Inflammatory macrophage treated with lipopolysaccharide for 1 hour (primary cell): Measurements from ENCODE around the gene PASK.
"Not testable (repeated sequence)": the region's sequence is repeated elsewhere in the genome, so short reads cannot be mapped to it uniquely, and the experiment has no call there.

ENCODE experiments used
- DNase-seq, 2 donors: peaks; one replicate each; pipeline ENCODE4 v3.0.0-alpha.2; 2020 to 2022

PASK gene

DNA sequence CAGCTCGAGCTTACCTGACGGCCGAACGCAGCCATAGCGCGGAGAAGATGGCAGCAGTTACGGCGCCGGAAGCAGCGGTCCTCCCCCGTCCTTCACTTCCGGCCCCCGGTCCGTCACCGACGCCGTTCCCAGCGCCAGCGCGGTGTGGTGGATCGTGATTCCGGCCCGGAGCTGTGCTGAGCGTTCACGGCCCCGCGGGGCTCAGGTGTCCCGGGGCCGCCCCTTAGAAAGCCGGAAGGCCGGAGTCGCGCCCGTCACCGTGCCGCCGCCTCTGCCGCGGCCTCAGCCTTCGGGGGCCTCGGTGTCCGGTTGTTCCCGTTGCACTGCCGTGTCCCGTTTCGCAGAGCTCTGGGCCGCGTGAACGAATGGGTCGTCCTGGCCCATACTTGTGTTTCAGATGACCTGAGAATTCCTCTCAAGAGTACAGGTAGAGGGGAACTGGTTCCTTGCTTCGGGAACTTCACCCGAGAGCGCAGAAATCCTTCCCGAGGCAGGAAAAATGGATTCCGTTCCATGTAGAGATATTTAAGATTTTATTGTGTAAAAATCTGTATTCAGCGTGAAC lies 47.0 kb downstream of the PASK start, which contains the start of gene MTERF4:
Gene MTERF4 (minus strand): TSS at position 49 of the 565 bp plus-strand sequence. CDS start 14 bp downstream, at position 35.
- DNase-seq, result peak; percentile 72 to 91

DNA sequence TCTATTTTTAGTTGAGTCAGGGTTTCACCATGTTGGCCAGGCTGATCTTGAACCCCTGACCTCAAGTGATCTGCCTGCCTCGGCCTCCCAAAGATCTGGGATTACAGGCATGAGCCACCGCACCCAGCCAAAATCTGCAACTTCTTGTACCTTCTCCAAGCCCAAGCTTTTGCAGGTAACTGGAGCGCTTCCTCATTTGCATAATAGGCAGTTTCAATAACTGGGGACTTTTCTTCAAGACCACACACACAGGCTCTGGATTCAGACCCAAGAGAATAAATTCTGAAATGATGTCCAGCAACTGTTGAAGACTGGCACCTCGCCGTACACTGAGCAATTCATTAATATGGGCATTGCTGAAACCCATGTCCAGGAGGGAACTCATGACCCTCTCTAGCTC lies 50.0 kb downstream of the PASK start:
- no peak for DNase-seq

GRCh38 chr2:241096979-241097378 lies 52.3 kb downstream of the PASK start:
- DNase-seq, result no peak

DNA sequence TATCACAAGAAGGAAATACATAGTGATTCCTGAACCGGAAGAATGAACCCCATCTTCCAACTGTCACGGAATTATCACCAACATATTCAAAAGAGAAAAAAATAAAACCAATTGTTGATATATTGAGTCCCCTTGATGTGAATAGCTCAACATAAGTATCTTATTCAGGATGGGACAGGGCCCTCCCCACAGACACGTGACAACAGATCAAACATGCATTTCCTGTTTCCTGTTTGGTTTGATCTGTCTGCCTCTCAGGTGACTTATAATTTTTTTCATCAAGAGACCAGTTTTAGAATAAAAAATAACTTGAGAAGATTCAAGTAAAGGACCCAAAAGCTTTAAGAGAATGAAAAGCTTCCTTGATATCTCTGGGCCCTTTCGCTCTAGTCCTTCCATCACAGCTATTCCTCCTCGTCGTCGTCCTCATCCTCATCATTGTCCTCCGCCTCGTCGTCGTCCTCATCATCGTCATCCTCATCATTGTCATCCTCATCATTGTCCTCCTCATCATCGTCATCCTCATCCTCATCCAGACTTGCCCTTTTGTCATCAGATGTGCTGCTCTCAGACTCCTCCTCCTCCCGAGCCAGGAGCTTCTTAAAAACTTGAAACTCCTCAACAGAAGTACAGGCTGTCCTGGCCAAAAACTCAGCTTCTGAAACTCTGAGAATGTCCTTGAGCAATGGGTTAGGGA lies 53.5 kb downstream of the PASK start:
- no peak for DNase-seq

DNA sequence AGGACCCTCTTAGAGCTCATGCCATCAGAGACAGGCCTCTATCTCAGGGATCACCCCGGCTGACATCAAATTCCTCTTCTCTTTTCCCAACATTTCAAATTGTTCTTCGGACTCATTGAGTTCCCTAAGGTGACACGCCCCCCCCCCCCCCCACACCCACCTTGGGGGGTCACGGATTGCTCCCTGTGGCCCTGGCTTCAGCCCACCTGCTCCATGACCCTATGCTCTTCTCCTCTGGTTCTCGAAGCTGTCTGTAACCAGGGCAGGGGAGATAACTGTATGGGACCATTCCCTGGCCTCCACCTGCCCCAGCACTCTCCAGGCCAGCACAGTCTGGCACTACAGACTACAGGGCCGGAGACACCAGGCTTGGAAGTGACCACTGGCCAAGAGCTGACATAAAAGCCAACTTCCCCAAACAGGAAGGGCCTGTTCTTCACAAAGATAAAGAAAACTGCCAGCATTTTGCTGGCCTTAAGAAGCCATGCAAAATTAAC lies 54.3 kb downstream of the PASK start:
- DNase-seq, result no peak

GRCh38 chr2:241094172-241094571 lies 55.1 kb downstream of the PASK start:
- DNase-seq, result no peak

GRCh38 chr2:241093133-241093781 lies 56.0 kb downstream of the PASK start:
- DNase-seq, result not testable (repeated sequence)

GRCh38 chr2:241092677-241093076 lies 56.6 kb downstream of the PASK start:
- DNase-seq, result no peak

- no peak for DNase-seq
These were observed 57.4 kb downstream of the PASK start for GRCh38 chr2:241091734-241092445.

DNA sequence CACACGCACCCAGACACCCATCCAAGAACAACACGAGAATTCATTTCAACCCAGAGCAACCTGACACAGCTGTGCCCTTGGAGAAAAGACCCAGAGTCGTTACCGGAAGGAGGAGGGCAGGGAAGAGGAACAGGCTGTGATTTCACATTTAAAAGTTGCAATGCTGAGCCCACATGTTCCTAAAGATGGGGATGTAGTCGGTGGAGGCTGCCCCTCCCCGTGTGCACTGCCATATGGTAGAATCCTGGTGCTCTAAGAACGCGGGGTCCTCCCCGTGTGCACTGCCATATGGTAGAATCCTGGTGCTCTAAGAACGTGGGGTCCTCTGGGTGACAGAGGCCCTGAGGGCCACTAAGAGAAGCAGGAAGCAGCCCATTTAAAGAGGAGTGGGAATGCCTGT lies 58.1 kb downstream of the PASK start:
- no peak for DNase-seq

GRCh38 chr2:241088791-241089732 lies 60.2 kb downstream of the PASK start:
- no peak for DNase-seq

DNA sequence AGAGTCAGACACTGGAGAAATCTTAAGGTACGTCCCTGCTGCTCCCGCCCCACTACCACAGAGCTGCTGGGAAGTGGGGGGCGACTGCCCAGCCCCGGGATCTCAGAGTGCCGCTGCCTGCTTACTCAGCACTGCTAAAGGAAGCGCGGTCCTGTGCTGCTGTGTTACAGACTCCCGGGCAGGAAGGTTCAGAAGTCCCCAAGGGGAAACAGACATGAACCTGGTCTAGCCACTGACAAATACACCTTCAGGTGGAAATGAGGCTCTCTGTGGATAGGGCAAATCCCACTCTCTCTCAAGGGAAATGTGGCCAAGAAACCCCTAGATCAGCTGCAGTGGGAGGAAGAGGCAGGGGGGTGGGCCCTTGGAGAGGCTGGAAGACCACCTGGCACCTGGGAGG lies 60.9 kb downstream of the PASK start:
- no peak for DNase-seq

GRCh38 chr2:241087420-241088268 lies 61.6 kb downstream of the PASK start:
- DNase-seq, result no peak

DNA sequence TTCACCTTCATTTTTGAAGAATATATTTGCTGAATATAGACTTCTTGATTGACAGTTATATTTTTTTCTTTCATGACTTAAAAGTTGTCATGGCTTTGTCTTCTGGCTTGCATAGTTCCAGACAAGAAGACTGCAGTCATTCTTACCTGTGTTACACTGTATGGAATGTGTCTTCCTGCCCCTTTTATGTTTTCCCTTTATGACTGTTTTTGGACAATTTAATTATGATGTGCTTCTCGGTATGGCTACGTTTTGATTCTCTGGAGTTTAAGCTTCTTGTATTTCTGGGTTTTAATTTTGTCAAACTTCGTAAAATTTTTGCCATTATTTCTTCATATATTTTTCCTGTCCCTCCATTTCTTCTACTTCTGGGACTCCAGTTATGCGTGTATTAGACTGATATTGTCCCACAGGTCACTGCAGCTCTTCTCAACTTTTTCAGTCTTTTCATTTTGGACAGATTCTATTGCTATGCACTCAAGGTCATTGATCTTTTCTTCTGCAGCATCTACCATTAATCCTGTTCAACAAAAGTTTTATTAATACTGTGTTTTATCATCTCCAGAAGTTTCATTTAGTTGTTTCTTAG lies 64.3 kb downstream of the PASK start:
- DNase-seq, result no peak

DNA sequence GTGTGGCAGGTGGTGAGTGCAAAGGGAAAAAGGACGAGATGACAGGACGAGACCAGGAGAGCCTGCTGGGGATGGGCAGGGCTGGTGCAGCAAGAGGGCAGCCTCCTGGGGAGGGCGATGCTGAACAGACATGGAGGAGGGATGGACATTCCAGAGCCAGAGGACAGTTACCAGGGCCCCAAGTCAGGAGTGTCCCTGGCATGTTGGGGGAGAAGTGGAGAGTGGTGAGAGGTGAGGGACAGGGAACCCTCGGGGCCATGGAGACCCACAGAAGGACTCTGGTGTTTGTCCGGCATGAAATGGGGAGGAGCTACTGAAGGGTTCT lies 66.2 kb downstream of the PASK start:
- DNase-seq, result no peak

GRCh38 chr2:241082341-241083090 lies 66.8 kb downstream of the PASK start:
- no peak for DNase-seq

DNA sequence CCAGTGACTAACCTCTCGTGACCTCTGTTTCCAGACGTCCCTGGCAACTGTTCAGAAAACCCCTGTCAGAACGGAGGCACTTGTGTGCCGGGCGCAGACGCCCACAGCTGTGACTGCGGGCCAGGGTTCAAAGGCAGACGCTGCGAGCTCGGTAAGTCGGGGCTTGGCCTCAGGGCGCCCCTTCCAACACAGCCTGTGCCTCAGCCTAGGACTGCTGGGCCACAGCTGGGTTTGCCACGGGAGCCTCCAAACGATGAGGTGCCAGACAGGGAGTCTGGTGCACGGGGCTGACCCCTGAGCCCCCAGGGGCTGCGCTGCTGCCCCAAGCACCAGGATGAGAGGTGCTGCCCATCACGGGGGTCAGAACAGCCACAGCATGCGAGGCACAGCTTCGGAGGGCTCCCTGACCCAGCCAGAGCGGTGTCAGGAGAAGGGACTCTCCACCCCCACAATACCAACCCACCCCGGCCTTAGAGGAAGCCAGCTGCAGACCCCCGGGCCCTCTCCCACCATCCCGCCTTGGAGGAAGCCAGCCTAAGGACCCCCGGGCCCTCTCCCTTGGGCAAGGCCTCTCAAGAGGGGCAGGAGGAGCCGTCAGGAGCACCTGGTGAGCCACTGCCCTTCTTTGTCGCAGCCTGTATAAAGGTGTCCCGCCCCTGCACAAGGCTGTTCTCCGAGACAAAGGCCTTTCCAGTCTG lies 67.5 kb downstream of the PASK start:
- no peak for DNase-seq

GRCh38 chr2:241081190-241081642 lies 68.1 kb downstream of the PASK start:
- DNase-seq, result no peak

DNA sequence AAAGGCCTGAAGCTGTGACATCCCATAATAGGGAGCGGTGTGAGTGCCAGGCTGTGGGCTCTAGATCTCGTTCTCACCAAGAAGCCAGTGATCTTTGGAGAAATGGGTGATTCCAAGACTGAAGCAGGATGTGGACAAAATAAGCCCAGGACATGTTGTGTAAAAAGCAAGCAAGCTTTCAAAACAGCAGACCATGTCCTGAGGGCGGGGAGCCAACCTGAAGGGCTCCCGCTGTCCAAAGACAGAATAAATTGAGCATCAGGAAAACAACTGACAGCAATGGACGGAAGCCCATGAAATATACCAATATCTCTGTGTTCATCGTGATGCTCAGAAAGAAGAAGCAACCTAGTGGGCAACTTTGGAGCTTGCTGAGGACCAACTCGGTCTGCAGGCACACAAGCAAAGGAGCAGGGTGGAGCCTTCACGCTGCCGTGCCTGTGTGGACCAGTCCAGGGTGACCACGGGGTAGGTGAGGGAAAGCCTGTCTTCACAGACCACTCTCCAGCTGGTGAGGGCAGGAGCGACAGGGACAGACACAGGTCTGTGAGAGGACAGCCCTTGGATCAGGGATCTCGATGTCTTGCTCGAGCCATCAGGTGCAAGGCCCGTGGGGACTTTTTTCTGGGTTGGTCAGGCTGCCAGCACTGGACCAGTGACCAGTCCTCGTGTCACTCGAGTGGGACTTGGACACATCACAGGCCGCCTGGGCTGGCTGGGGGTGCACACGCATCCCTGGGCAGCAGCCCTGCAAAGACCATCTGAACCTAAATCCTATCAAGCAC lies 68.7 kb downstream of the PASK start:
- no peak for DNase-seq
